WTC11 (cell line): ENCODE data around the gene SSNA1. TPM values are rescaled to one million over a fixed set of nuclear protein-coding genes. Genes with fewer than 3 reads are reported as not detected.

Experiments
- ATAC-seq: fragments of 200-7000 bp; cut with Tn5 transposase; 2 replicates; pipeline ENCODE4 v1.10.0; 2021; ENCODE audit warnings: mild to moderate bottlenecking, moderate library complexity
- CTCF ChIA-PET: fragments of 300-600 bp; sonication (Branson Sonifier 250); formaldehyde crosslinking; loops from one replicate; lab custom pipeline; 2021; ENCODE audit warnings: antibody characterized with exemption; lab: Charles Lee
- POLR2A ChIA-PET: fragments of 350-600 bp; sonication (Branson Sonifier 250); formaldehyde crosslinking; loops from one replicate; lab custom pipeline; 2021; ENCODE audit warnings: antibody characterized with exemption; lab: Charles Lee
- DNase-seq: peaks from one replicate; pipeline ENCODE4 v3.0.0; 2021; ENCODE audit warnings: low spot score
- H3K27ac Mint-ChIP-seq: 2 replicates; pipeline ENCODE4 v1.8.0; 2021; ENCODE audit warnings: mixed read lengths
- H3K27me3 Mint-ChIP-seq: 2 replicates; pipeline ENCODE4 v1.8.0; 2021; ENCODE audit warnings: low read depth, mild to moderate bottlenecking, moderate library complexity, mixed read lengths
- H3K36me3 Mint-ChIP-seq: 2 replicates; pipeline ENCODE4 v1.8.0; 2021; ENCODE audit warnings: mixed read lengths
- H3K4me1 Mint-ChIP-seq: 2 replicates; pipeline ENCODE4 v1.8.0; 2022; ENCODE audit warnings: mixed read lengths
- H3K4me3 Mint-ChIP-seq: 2 replicates; pipeline ENCODE4 v1.8.0; 2021; ENCODE audit warnings: mild to moderate bottlenecking, moderate library complexity, mixed read lengths
- H3K9me3 Mint-ChIP-seq: 2 replicates; pipeline ENCODE4 v1.8.0; 2021; ENCODE audit warnings: mixed read lengths
- ATF1 ChIP-seq: sonication (generic); formaldehyde crosslinking; IDR thresholded peaks from 2 replicates; pipeline ENCODE4 v1.8.1; 2023; ENCODE audit warnings: mild to moderate bottlenecking, moderate library complexity, missing genetic modification reagents
- ATF6 ChIP-seq: sonication (generic); formaldehyde crosslinking; IDR thresholded peaks from 2 replicates; pipeline ENCODE4 v1.8.1; 2023; ENCODE audit warnings: mild to moderate bottlenecking, missing genetic modification reagents
- E2F5 ChIP-seq: sonication (generic); formaldehyde crosslinking; IDR thresholded peaks from 2 replicates; pipeline ENCODE4 v1.8.1; 2022; ENCODE audit warnings: mild to moderate bottlenecking, moderate library complexity, missing genetic modification reagents
- FOXJ3 ChIP-seq: sonication (generic); formaldehyde crosslinking; IDR thresholded peaks from 2 replicates; pipeline ENCODE4 v1.9.0; 2021; ENCODE audit warnings: missing genetic modification reagents, mild to moderate bottlenecking, borderline replicate concordance
- FOXP1 ChIP-seq: sonication (generic); formaldehyde crosslinking; IDR thresholded peaks from 2 replicates; pipeline ENCODE4 v1.8.0; 2022; ENCODE audit warnings: missing genetic modification reagents, mild to moderate bottlenecking, moderate library complexity, borderline replicate concordance
- HMGA2 ChIP-seq: fragments of 250-450 bp; sonication (Bioruptor Pico); IDR thresholded peaks from 2 replicates; pipeline ENCODE4 v1.4.0; 2021; ENCODE audit warnings: mild to moderate bottlenecking, moderate library complexity
- IRF2 ChIP-seq: sonication (generic); formaldehyde crosslinking; IDR thresholded peaks from 2 replicates; pipeline ENCODE4 v1.8.0; 2022; ENCODE audit warnings: low read depth, missing genetic modification reagents, borderline replicate concordance
- MXD4 ChIP-seq: fragments of 250-450 bp; sonication (Bioruptor Pico); IDR thresholded peaks from 2 replicates; pipeline ENCODE4 v1.8.0; 2021; ENCODE audit warnings: mild to moderate bottlenecking, moderate library complexity, borderline replicate concordance
- MYBL2 ChIP-seq: sonication (generic); formaldehyde crosslinking; IDR thresholded peaks from 2 replicates; pipeline ENCODE4 v1.8.1; 2023; ENCODE audit warnings: mild to moderate bottlenecking, moderate library complexity, missing genetic modification reagents
- SMAD4 ChIP-seq: sonication (generic); formaldehyde crosslinking; IDR thresholded peaks from 2 replicates; pipeline ENCODE4 v1.8.0; 2022; ENCODE audit warnings: mild to moderate bottlenecking, missing genetic modification reagents
- SOX15 ChIP-seq: fragments of 250-450 bp; sonication (Bioruptor Pico); IDR thresholded peaks from 2 replicates; pipeline ENCODE4 v1.9.0; 2021; ENCODE audit warnings: mild to moderate bottlenecking
- TEAD4 ChIP-seq: sonication (generic); formaldehyde crosslinking; IDR thresholded peaks from 2 replicates; pipeline ENCODE4 v1.8.0; 2022; ENCODE audit warnings: mild to moderate bottlenecking, missing genetic modification reagents
- ZNF121 ChIP-seq: sonication (generic); formaldehyde crosslinking; IDR thresholded peaks from 2 replicates; pipeline ENCODE4 v1.8.0; 2023; ENCODE audit warnings: missing genetic modification reagents
- ZNF263 ChIP-seq: sonication (generic); formaldehyde crosslinking; IDR thresholded peaks from 2 replicates; pipeline ENCODE4 v1.8.1; 2022; ENCODE audit warnings: low read depth, mild to moderate bottlenecking, moderate library complexity, missing genetic modification reagents
- ZNF281 ChIP-seq: sonication (generic); formaldehyde crosslinking; IDR thresholded peaks from 2 replicates; pipeline ENCODE4 v1.8.0; 2023; ENCODE audit warnings: mild to moderate bottlenecking, missing genetic modification reagents
- ZSCAN18 ChIP-seq: fragments of 250-450 bp; sonication (Bioruptor Pico); IDR thresholded peaks from 2 replicates; pipeline ENCODE4 v2.1.2; 2022; ENCODE audit warnings: mild to moderate bottlenecking, moderate library complexity
- total RNA-seq: library from RNA; stranded (reverse); gene quantifications from 3 replicates; pipeline ENCODE4 v1.2.3, GENCODE V29; 2021
- TF ChIP-seq, protein P1 (sequence below): sonication (generic); formaldehyde crosslinking; IDR thresholded peaks from 2 replicates; pipeline ENCODE4 v1.8.0; 2022; ENCODE audit warnings: missing genetic modification reagents
- TF ChIP-seq, protein P2 (sequence below): sonication (generic); formaldehyde crosslinking; IDR thresholded peaks from 2 replicates; pipeline ENCODE4 v1.8.1; 2022; ENCODE audit warnings: missing genetic modification reagents, borderline replicate concordance
- TF ChIP-seq, protein P3 (sequence below): sonication (generic); formaldehyde crosslinking; conservative IDR thresholded peaks from 2 replicates; pipeline ENCODE4 v1.8.1; 2022; ENCODE audit warnings: mild to moderate bottlenecking, missing genetic modification reagents

Gene SSNA1
- total RNA-seq, 1 experiment from 2014 or later: 102 TPM

- TF ChIP-seq, protein P1, sequence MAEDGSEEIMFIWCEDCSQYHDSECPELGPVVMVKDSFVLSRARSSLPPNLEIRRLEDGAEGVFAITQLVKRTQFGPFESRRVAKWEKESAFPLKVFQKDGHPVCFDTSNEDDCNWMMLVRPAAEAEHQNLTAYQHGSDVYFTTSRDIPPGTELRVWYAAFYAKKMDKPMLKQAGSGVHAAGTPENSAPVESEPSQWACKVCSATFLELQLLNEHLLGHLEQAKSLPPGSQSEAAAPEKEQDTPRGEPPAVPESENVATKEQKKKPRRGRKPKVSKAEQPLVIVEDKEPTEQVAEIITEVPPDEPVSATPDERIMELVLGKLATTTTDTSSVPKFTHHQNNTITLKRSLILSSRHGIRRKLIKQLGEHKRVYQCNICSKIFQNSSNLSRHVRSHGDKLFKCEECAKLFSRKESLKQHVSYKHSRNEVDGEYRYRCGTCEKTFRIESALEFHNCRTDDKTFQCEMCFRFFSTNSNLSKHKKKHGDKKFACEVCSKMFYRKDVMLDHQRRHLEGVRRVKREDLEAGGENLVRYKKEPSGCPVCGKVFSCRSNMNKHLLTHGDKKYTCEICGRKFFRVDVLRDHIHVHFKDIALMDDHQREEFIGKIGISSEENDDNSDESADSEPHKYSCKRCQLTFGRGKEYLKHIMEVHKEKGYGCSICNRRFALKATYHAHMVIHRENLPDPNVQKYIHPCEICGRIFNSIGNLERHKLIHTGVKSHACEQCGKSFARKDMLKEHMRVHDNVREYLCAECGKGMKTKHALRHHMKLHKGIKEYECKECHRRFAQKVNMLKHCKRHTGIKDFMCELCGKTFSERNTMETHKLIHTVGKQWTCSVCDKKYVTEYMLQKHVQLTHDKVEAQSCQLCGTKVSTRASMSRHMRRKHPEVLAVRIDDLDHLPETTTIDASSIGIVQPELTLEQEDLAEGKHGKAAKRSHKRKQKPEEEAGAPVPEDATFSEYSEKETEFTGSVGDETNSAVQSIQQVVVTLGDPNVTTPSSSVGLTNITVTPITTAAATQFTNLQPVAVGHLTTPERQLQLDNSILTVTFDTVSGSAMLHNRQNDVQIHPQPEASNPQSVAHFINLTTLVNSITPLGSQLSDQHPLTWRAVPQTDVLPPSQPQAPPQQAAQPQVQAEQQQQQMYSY (CRISPR knock-in tag): no peak
- no peak for TF ChIP-seq SMAD4 (CRISPR knock-in tag)
Observed at GRCh38 chr9:137232101-137232500, 43.6 kb downstream of the SSNA1 start (continued).

- H3K4me3 Mint-ChIP-seq: no peak overlapping the region
- DNase-seq (no peak), ATAC-seq (no peak)
- no peak for TF ChIP-seq ZNF263
- no peak for TF ChIP-seq HMGA2
- TF ChIP-seq, protein P2, sequence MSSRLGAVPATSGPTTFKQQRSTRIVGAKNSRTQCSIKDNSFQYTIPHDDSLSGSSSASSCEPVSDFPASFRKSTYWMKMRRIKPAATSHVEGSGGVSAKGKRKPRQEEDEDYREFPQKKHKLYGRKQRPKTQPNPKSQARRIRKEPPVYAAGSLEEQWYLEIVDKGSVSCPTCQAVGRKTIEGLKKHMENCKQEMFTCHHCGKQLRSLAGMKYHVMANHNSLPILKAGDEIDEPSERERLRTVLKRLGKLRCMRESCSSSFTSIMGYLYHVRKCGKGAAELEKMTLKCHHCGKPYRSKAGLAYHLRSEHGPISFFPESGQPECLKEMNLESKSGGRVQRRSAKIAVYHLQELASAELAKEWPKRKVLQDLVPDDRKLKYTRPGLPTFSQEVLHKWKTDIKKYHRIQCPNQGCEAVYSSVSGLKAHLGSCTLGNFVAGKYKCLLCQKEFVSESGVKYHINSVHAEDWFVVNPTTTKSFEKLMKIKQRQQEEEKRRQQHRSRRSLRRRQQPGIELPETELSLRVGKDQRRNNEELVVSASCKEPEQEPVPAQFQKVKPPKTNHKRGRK (CRISPR knock-in tag): no peak
- no peak for TF ChIP-seq ZNF121 (CRISPR knock-in tag)
- no peak for TF ChIP-seq MXD4
- no peak for TF ChIP-seq FOXJ3 (CRISPR knock-in tag)
- TF ChIP-seq, protein P3, sequence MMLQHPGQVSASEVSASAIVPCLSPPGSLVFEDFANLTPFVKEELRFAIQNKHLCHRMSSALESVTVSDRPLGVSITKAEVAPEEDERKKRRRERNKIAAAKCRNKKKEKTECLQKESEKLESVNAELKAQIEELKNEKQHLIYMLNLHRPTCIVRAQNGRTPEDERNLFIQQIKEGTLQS: no peak
- no peak for TF ChIP-seq IRF2 (CRISPR knock-in tag)
- TF ChIP-seq ZNF281 (CRISPR knock-in tag): no peak
- no peak for TF ChIP-seq SOX15 (CRISPR knock-in tag)
- TF ChIP-seq MYBL2 (CRISPR knock-in tag): no peak
- TF ChIP-seq ATF6 (CRISPR knock-in tag): no peak
- TF ChIP-seq ZSCAN18 (CRISPR knock-in tag): no peak
- no peak for TF ChIP-seq E2F5
- no peak for TF ChIP-seq ATF1 (CRISPR knock-in tag)
- no peak for TF ChIP-seq TEAD4
- no peak for TF ChIP-seq FOXP1
- TF ChIP-seq, protein P1 (CRISPR knock-in tag): no peak
- H3K27me3 Mint-ChIP-seq: no peaks in the 10 kb centered on the region
- no peak overlapping the region for H3K27ac Mint-ChIP-seq
- H3K9me3 Mint-ChIP-seq: no peaks in the 10 kb centered on the region
- no peaks in the 10 kb centered on the region for H3K36me3 Mint-ChIP-seq
- peaks cover 12% of the 10 kb centered on the region for H3K4me1 Mint-ChIP-seq
- CTCF ChIA-PET: interaction anchor here (0.6 kb wide), 1 partner anchor 9 kb away, joined by 6 read pairs; no protein-coding TSS in a partner anchor
- POLR2A ChIA-PET: no interaction called here
Observed at GRCh38 chr9:137232510-137232909, 44.0 kb downstream of the SSNA1 start.
